H1 (cell line): Measurements from ENCODE around the gene VSIG10. TPM values are rescaled to one million over a fixed set of nuclear protein-coding genes. Genes with fewer than 3 reads are reported as not detected.

Experiments
- CTCF ChIA-PET: fragments of 300-600 bp; sonication (Branson Sonifier 250); formaldehyde crosslinking; loops from one replicate; lab custom pipeline; 2021; ENCODE audit not compliant: partially characterized antibody; lab: Charles Lee
- POLR2A ChIA-PET: fragments of 300-600 bp; sonication (Branson Sonifier 250); formaldehyde crosslinking; loops from one replicate; lab custom pipeline; 2021; ENCODE audit warnings: inconsistent platforms; ENCODE audit not compliant: partially characterized antibody; lab: Charles Lee
- DNase-seq, 2 experiments: peaks; one replicate each; pipeline versions ENCODE4 v3.0.0 to v3.0.0-alpha.2; 2010 to 2022; ENCODE audit warnings: low spot score in 2 of 2, low read depth in 1 of 2, mixed read lengths in 1 of 2
- FAIRE-seq: peaks from 2 replicates; lab custom pipeline; 2011; peaks lifted over from hg19 to GRCh38; lab: Jason Lieb, UNC
- H2AFZ ChIP-seq: 2 replicates; pipeline ENCODE4 v1.8.1; 2012; ENCODE audit warnings: low read length, inconsistent platforms
- H2AK5ac ChIP-seq: 2 replicates; pipeline ENCODE4 v1.6.1; 2013; ENCODE audit warnings: low read depth, low read length
- H2BK120ac ChIP-seq: replicated peaks from 2 replicates; pipeline ENCODE3; 2013; ENCODE audit warnings: low read depth, low read length, inconsistent platforms
- H2BK12ac ChIP-seq: 2 replicates; pipeline ENCODE4 v1.6.1; 2013; ENCODE audit warnings: low read depth, low read length
- H2BK15ac ChIP-seq: 2 replicates; pipeline ENCODE4 v1.6.1; 2013; ENCODE audit warnings: low read length
- H2BK20ac ChIP-seq: 2 replicates; pipeline ENCODE4 v1.6.1; 2013; ENCODE audit warnings: low read length
- H2BK5ac ChIP-seq: 2 replicates; pipeline ENCODE4 v1.6.1; 2013; ENCODE audit warnings: low read depth, low read length
- H3K14ac ChIP-seq: 2 replicates; pipeline ENCODE4 v1.6.1; 2013; ENCODE audit warnings: inconsistent platforms; ENCODE audit not compliant: insufficient read length
- H3K18ac ChIP-seq: 2 replicates; pipeline ENCODE4 v1.6.1; 2013; ENCODE audit warnings: low read length; ENCODE audit errors: extremely low read depth
- H3K23ac ChIP-seq: 2 replicates; pipeline ENCODE4 v1.6.1; 2013; ENCODE audit warnings: inconsistent platforms; ENCODE audit not compliant: insufficient read length
- H3K23me2 ChIP-seq: 2 replicates; pipeline ENCODE4 v1.6.1; 2013; ENCODE audit warnings: low read depth, low read length
- H3K27ac ChIP-seq: 2 replicates; pipeline ENCODE4 v1.6.1; 2011; ENCODE audit warnings: low read depth, low read length, inconsistent platforms
- H3K27me3 ChIP-seq, 4 experiments: replicated peaks in 1 of 4; 1 replicate in 1 of 4; 2 replicates in 3 of 4; pipeline versions ENCODE4 v1.6.1 to v1.8.1; 2011 to 2013; ENCODE audit warnings: low read length in 3 of 4, mild to moderate bottlenecking in 3 of 4, inconsistent platforms in 2 of 4, mixed read lengths in 2 of 4, moderate library complexity in 1 of 4; ENCODE audit not compliant: control insufficient read depth in 3 of 4, insufficient read depth in 3 of 4; ENCODE audit errors: extremely low read depth in 1 of 4
- H3K36me3 ChIP-seq, 4 experiments: 2 replicates each; pipeline versions ENCODE4 v1.6.1 to v1.8.1; 2011 to 2013; ENCODE audit warnings: mild to moderate bottlenecking in 4 of 4, low read length in 3 of 4, moderate library complexity in 2 of 4, control low read depth in 1 of 4, inconsistent platforms in 1 of 4; ENCODE audit not compliant: insufficient read depth in 4 of 4, control insufficient read depth in 2 of 4
- H3K4ac ChIP-seq: replicated peaks from 2 replicates; pipeline ENCODE3; 2013; ENCODE audit warnings: low read length, low read depth, mixed read lengths, inconsistent platforms; ENCODE audit not compliant: insufficient read length
- H3K4me1 ChIP-seq, 4 experiments: replicated peaks in 1 of 4; 1 replicate in 1 of 4; 2 replicates in 3 of 4; pipeline versions ENCODE4 v1.6.1 to v1.8.1; 2011 to 2013; ENCODE audit warnings: low read length in 3 of 4, inconsistent platforms in 2 of 4, mixed read lengths in 1 of 4; ENCODE audit not compliant: insufficient read depth in 4 of 4, control insufficient read depth in 3 of 4
- H3K4me2 ChIP-seq, 2 experiments: 2 replicates each; pipeline versions ENCODE4 v1.6.1 to v1.8.1; 2011 to 2013; ENCODE audit warnings: low read depth in 2 of 2, low read length in 2 of 2, control low read depth in 1 of 2, inconsistent platforms in 1 of 2, mild to moderate bottlenecking in 1 of 2; ENCODE audit not compliant: insufficient read depth in 1 of 2
- H3K4me3 ChIP-seq, 4 experiments: fragments of 200-600, 300-600 bp in 1 of 4; sonication (generic), shearing (Covaris generic), sonication (Bioruptor Twin) in 1 of 4; 2 replicates each; pipeline versions ENCODE4 v1.5.1 to v1.8.1; 2011 to 2016; ENCODE audit warnings: low read length in 4 of 4, low read depth in 3 of 4, control low read depth in 2 of 4, inconsistent platforms in 2 of 4, mild to moderate bottlenecking in 2 of 4, mixed read lengths in 1 of 4, moderate library complexity in 1 of 4; ENCODE audit not compliant: insufficient read depth in 2 of 4; ENCODE audit errors: extremely low read depth in 1 of 4
- H3K56ac ChIP-seq: replicated peaks from 2 replicates; pipeline ENCODE3; 2013; ENCODE audit warnings: low read depth, mild to moderate bottlenecking, mixed read lengths, low read length, inconsistent platforms; ENCODE audit not compliant: insufficient read length
- H3K79me1 ChIP-seq: 2 replicates; pipeline ENCODE4 v1.6.1; 2013; ENCODE audit warnings: low read depth, low read length, control low read depth
- H3K79me2 ChIP-seq, 2 experiments: 2 replicates each; pipeline versions ENCODE4 v1.6.1 to v1.8.1; 2012 to 2013; ENCODE audit warnings: low read length in 2 of 2, mild to moderate bottlenecking in 2 of 2, inconsistent platforms in 1 of 2; ENCODE audit not compliant: insufficient read depth in 2 of 2, control insufficient read depth in 1 of 2
- H3K9ac ChIP-seq, 4 experiments: replicated peaks in 1 of 4; 1 replicate in 1 of 4; 2 replicates in 3 of 4; pipeline versions ENCODE4 v1.6.1 to v1.8.1; 2011 to 2013; ENCODE audit warnings: low read depth in 3 of 4, low read length in 3 of 4, control low read depth in 2 of 4, mild to moderate bottlenecking in 2 of 4, moderate library complexity in 2 of 4, inconsistent platforms in 1 of 4; ENCODE audit errors: extremely low read depth in 1 of 4
- H3K9me3 ChIP-seq, 2 experiments: 2 replicates each; pipeline versions ENCODE4 v1.6.1 to v1.8.1; 2012 to 2013; ENCODE audit warnings: mild to moderate bottlenecking in 2 of 2, moderate library complexity in 2 of 2, control low read depth in 1 of 2, inconsistent platforms in 1 of 2, low read depth in 1 of 2, low read length in 1 of 2, mixed read lengths in 1 of 2; ENCODE audit not compliant: insufficient read depth in 2 of 2
- H4K20me1 ChIP-seq, 2 experiments: replicated peaks in 1 of 2; 2 replicates each; pipeline versions ENCODE3 to v1.8.1; 2011 to 2013; ENCODE audit warnings: inconsistent platforms in 2 of 2, low read length in 2 of 2, mild to moderate bottlenecking in 1 of 2; ENCODE audit not compliant: insufficient read depth in 2 of 2, control insufficient read depth in 1 of 2
- H4K5ac ChIP-seq: 2 replicates; pipeline ENCODE4 v1.6.1; 2013; ENCODE audit warnings: low read length, low read depth, mixed read lengths, inconsistent platforms; ENCODE audit not compliant: insufficient read length
- H4K8ac ChIP-seq: 2 replicates; pipeline ENCODE4 v1.8.0; 2013; ENCODE audit warnings: mild to moderate bottlenecking, moderate library complexity, low read length, inconsistent platforms; ENCODE audit not compliant: insufficient read depth; ENCODE audit errors: extremely low read depth
- H4K91ac ChIP-seq: replicated peaks from 2 replicates; pipeline ENCODE3; 2013; ENCODE audit warnings: low read length, mixed read lengths, inconsistent platforms; ENCODE audit not compliant: insufficient read length
- EP300 ChIP-seq, 2 experiments: IDR thresholded peaks; 1 replicate in 1 of 2; 2 replicates in 1 of 2; pipeline ENCODE4 v1.6.1; 2011 to 2012; ENCODE audit warnings: low read depth in 2 of 2, low read length in 2 of 2, mild to moderate bottlenecking in 2 of 2, borderline replicate concordance in 1 of 2, inconsistent platforms in 1 of 2, moderate library complexity in 1 of 2
- HDAC2 ChIP-seq, 2 experiments: fragments of 300-600 bp in 1 of 2; sonication (generic) in 1 of 2; IDR thresholded peaks; 2 replicates each; pipeline ENCODE4 v1.6.1; 2011 to 2012; ENCODE audit warnings: low read depth in 2 of 2, low read length in 2 of 2, mild to moderate bottlenecking in 2 of 2, moderate library complexity in 2 of 2, borderline replicate concordance in 1 of 2, inconsistent platforms in 1 of 2
- HDAC6 ChIP-seq: IDR thresholded peaks from one replicate; pipeline ENCODE4 v1.7.1; 2012; ENCODE audit warnings: low read depth, mild to moderate bottlenecking, inconsistent platforms, low read length, moderate library complexity
- PHF8 ChIP-seq: fragments of 200-600 bp; sonication (generic); conservative IDR thresholded peaks from 2 replicates; pipeline ENCODE4 v1.7.1; 2012; ENCODE audit warnings: low read depth, mild to moderate bottlenecking, inconsistent platforms, low read length, moderate library complexity
- RBBP5 ChIP-seq: IDR thresholded peaks from 2 replicates; pipeline ENCODE4 v1.7.1; 2012; ENCODE audit warnings: low read depth, mild to moderate bottlenecking, inconsistent platforms, low read length, moderate library complexity, borderline replicate concordance
- RXRA ChIP-seq: IDR thresholded peaks from 2 replicates; pipeline ENCODE4 v1.6.1; 2011; ENCODE audit warnings: low read depth, mild to moderate bottlenecking, low read length, moderate library complexity; ENCODE audit not compliant: insufficient read depth
- SIN3A ChIP-seq, 2 experiments: IDR thresholded peaks in 1 of 2; conservative IDR thresholded peaks in 1 of 2; 2 replicates each; pipeline ENCODE4 v1.6.1; 2011 to 2012; ENCODE audit warnings: low read length in 2 of 2, improper control_type of control experiment in 1 of 2, low read depth in 1 of 2, mild to moderate bottlenecking in 1 of 2
- SIX5 ChIP-seq: IDR thresholded peaks from 2 replicates; pipeline ENCODE4 v1.6.1; 2011; ENCODE audit warnings: mild to moderate bottlenecking, low read depth, low read length
- SRF ChIP-seq: IDR thresholded peaks from 2 replicates; pipeline ENCODE4 v1.6.1; 2011; ENCODE audit warnings: mild to moderate bottlenecking, low read depth, low read length, moderate library complexity
- TCF12 ChIP-seq: IDR thresholded peaks from 2 replicates; pipeline ENCODE4 v1.6.1; 2011; ENCODE audit warnings: low read depth, mild to moderate bottlenecking, low read length
- YY1 ChIP-seq: IDR thresholded peaks from 2 replicates; pipeline ENCODE4 v1.6.1; 2011; ENCODE audit warnings: low read depth, mild to moderate bottlenecking, low read length
- WGBS, 2 experiments: shearing (Covaris generic) in 1 of 2; methylation state at CpG; one replicate each; pipeline versions ENCODE4 v1.1.6 to v1.1.7; 2013 to 2015; ENCODE audit warnings: low lambda C conversion rate in 2 of 2, mixed read lengths in 2 of 2, inconsistent platforms in 1 of 2, low coverage in 1 of 2, missing lambda C conversion rate in 1 of 2; ENCODE audit not compliant: insufficient replicate concordance in 2 of 2, insufficient coverage in 1 of 2, insufficient read length in 1 of 2; ENCODE audit errors: extremely low coverage in 1 of 2, missing lambda C conversion rate in 1 of 2; 5-methylcytosine and 5-hydroxymethylcytosine counted together
- polyA plus RNA-seq, 7 experiments: library from polyadenylated mRNA; depleted of rRNA in 3 of 7; stranded (reverse) in 5 of 7; unstranded in 2 of 7; fragments of >200 nt in 5 of 7; fragments of 200-250 nt in 2 of 7; gene quantifications; 1 replicate in 5 of 7; 2 replicates in 1 of 7; 4 replicates in 1 of 7; pipeline versions ENCODE4 v1.2.1 to v1.2.3, GENCODE V29; 2011 to 2013; ENCODE audit warnings: missing spikeins in 2 of 7, mixed read lengths in 2 of 7
- total RNA-seq: library from RNA; stranded (reverse); fragmentation: NEBNext Ultra II Directional; extraction: Animal tissue kit (Norgen Biotek cat#: 25700); gene quantifications from 2 replicates; pipeline ENCODE4 v1.2.1, GENCODE V29; 2021
- TF ChIP-seq, protein P1 (sequence below): IDR thresholded peaks from 2 replicates; pipeline ENCODE4 v1.6.1; 2012; ENCODE audit warnings: low read length, inconsistent platforms

The VSIG10 gene
- total and polyA plus RNA-seq, 2 of the 8 experiments (the other 6 are each of a cell fraction or from before 2014, with no cell fraction given): 34.4 to 93.6 TPM

DNA sequence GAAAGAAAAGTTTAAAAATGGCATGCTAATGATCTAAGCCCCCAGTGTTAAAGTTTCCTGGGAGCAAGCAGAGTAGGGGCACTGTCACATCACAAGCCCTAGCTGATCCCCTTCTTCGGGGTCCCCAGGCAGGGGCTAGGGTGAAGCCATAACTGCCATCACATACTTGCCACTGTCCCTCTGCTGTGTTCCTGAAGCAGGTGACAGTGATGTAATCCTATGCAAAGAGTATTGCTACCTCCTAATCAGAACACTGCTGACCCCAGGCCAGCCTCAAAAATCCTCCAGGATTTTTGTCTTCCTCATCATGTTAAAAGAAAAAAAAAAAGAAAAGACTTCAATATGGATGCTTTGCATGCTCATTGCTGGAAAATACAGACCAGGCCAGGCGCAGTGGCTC, 88.5 kb downstream of the VSIG10 start:
- peaks cover 3% of the 10 kb centered on the region for H3K23me2 ChIP-seq
- H3K36me3 ChIP-seq: peaks cover 7 to 17% (median 14%) of the 10 kb centered on the region in 4 experiments
- H3K9me3 ChIP-seq: no peaks in the 10 kb centered on the region
- H3K18ac ChIP-seq: no peak overlapping the region
- no peak overlapping the region for H4K5ac ChIP-seq
- H3K79me2 ChIP-seq: peaks cover 8 to 16% of the 10 kb centered on the region in 2 experiments; a peak in 3 of 4 replicates
- no peak overlapping the region for H3K56ac ChIP-seq
- H2AK5ac ChIP-seq: no peak overlapping the region
- H3K4me3 ChIP-seq: no peak overlapping the region
- H4K91ac ChIP-seq: no peak overlapping the region
- H2BK15ac ChIP-seq: no peak overlapping the region
- no peak overlapping the region for H2AFZ ChIP-seq
- POLR2A ChIA-PET: no interaction called here
- no peak overlapping the region for H2BK12ac ChIP-seq
- H4K8ac ChIP-seq: no peak overlapping the region
- H3K79me1 ChIP-seq: no peaks in the 10 kb centered on the region
- CTCF ChIA-PET: interaction anchor here (0.9 to 2.9 kb wide), 2 partner anchors 41 to 140 kb away, joined by 3 to 16 read pairs; no protein-coding TSS in a partner anchor
- H3K27ac ChIP-seq: no peak overlapping the region
- no peaks in the 10 kb centered on the region for H4K20me1 ChIP-seq
- FAIRE-seq: no peak
- no peak overlapping the region for H3K23ac ChIP-seq
- no peak for DNase-seq
- no peaks in the 10 kb centered on the region; a peak in 1 of 7 replicates for H3K4me1 ChIP-seq
- H3K9ac ChIP-seq: no peak overlapping the region
- no peak overlapping the region for H2BK5ac ChIP-seq
- H2BK20ac ChIP-seq: no peak overlapping the region
- H2BK120ac ChIP-seq: no peak overlapping the region
- H3K4ac ChIP-seq: no peak overlapping the region
- no peak overlapping the region for H3K4me2 ChIP-seq
- no peak overlapping the region for H3K14ac ChIP-seq
- WGBS, 2 experiments: 94% methylated on average over 2 of the region's 2 CpGs; no CpG with 5 or more reads in 1 of the 2 experiments
- H3K27me3 ChIP-seq: no peaks in the 10 kb centered on the region
- no peak for TF ChIP-seq HDAC2 (IDR thresholded peaks at IDR 0.05; ENCODE audit: borderline replicate concordance in 1 of 2, low read depth in 2 of 2, low read length in 2 of 2)
- TF ChIP-seq, protein P1, sequence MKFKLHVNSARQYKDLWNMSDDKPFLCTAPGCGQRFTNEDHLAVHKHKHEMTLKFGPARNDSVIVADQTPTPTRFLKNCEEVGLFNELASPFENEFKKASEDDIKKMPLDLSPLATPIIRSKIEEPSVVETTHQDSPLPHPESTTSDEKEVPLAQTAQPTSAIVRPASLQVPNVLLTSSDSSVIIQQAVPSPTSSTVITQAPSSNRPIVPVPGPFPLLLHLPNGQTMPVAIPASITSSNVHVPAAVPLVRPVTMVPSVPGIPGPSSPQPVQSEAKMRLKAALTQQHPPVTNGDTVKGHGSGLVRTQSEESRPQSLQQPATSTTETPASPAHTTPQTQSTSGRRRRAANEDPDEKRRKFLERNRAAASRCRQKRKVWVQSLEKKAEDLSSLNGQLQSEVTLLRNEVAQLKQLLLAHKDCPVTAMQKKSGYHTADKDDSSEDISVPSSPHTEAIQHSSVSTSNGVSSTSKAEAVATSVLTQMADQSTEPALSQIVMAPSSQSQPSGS: no peak
- no peak for TF ChIP-seq SIX5
- TF ChIP-seq SIN3A (conservative IDR thresholded peaks at IDR 0.05 in 1 of 2, IDR thresholded peaks at IDR 0.05 in 1 of 2; ENCODE audit: low read depth in 1 of 2, low read length in 2 of 2): no peak
- no peak for TF ChIP-seq YY1
- TF ChIP-seq TCF12: no peak
- TF ChIP-seq EP300 (IDR thresholded peaks at IDR 0.05; ENCODE audit: borderline replicate concordance in 1 of 2, low read depth in 2 of 2, low read length in 2 of 2): no peak
- TF ChIP-seq RXRA: no peak
- TF ChIP-seq HDAC6: no peak
- no peak for TF ChIP-seq RBBP5
- no peak for TF ChIP-seq PHF8
- no peak for TF ChIP-seq SRF
